ENCODE measurements around the gene MTIF3. TPM values are rescaled to one million over a fixed set of nuclear protein-coding genes. Genes with fewer than 3 reads are reported as not detected.

The MTIF3 gene
- total RNA-seq, 3 donors from 2014 or later, result 67.5 to 146 (median 72.7) TPM

GRCh38 chr13:27425158-27425917, 25.0 kb downstream of the MTIF3 start:
- Histone ChIP-seq H3K9me3 (no peaks in the 10 kb centered on the region), H3K4me3 (peak overlapping the region; percentile 63 to 83 (median 81)), H3K4me1 (peaks cover 5 to 10% of the 10 kb centered on the region in 2 donors), H3K27ac (peak overlapping the region; percentile 92), H3K36me3 (no peaks in the 10 kb centered on the region), H3K27me3 (no peaks in the 10 kb centered on the region)
- TF ChIP-seq CTCF (IDR thresholded peaks at IDR 0.05), result no peak
- no peak for TF ChIP-seq POLR2AphosphoS5 (IDR thresholded peaks at IDR 0.05)
- TF ChIP-seq POLR2A (IDR thresholded peaks at IDR 0.05), result no peak
- DNase-seq (ENCODE audit: low spot score in 2 of 2), result no peak
- intact Hi-C loops (cut with DNase I; ENCODE audit: low total_unique reads), result no loop called here

- TF ChIP-seq CTCF (IDR thresholded peaks at IDR 0.05) (no peak), POLR2AphosphoS5 (IDR thresholded peaks at IDR 0.05) (peak; percentile 73 to 84 (median 80)), POLR2A (IDR thresholded peaks at IDR 0.05) (no peak)
- intact Hi-C loops (cut with DNase I; ENCODE audit: low total_unique reads), result no loop called here
- Histone ChIP-seq H3K4me3 (peak within 1 kb of the TSS; percentile 63 to 83 (median 81)), H3K27me3 (no peaks in the 10 kb centered on the region), H3K36me3 (no peaks in the 10 kb centered on the region), H3K9me3 (no peaks in the 10 kb centered on the region), H3K27ac (peak within 1 kb of the TSS; percentile 92), H3K4me1 (peaks cover 5 to 10% of the 10 kb centered on the region in 2 donors)
- peak; percentile 69 to 79 for DNase-seq (ENCODE audit: low spot score in 2 of 2)
Measured at GRCh38 chr13:27424246-27425157, 25.9 kb downstream of the MTIF3 start, which contains the start of gene GTF3A. GTF3A (plus strand) TSS chr13:27424619.

- no peak for DNase-seq (ENCODE audit: low spot score in 2 of 2)
- Histone ChIP-seq H3K9me3 (no peaks in the 10 kb centered on the region), H3K36me3 (no peaks in the 10 kb centered on the region), H3K27me3 (no peaks in the 10 kb centered on the region), H3K27ac (peak overlapping the region in 1 of 2 donors; percentile 92), H3K4me1 (peaks cover 5 to 10% of the 10 kb centered on the region in 2 donors), H3K4me3 (peak overlapping the region in 1 of 3 donors; percentile 81)
- TF ChIP-seq CTCF (IDR thresholded peaks at IDR 0.05) (no peak), POLR2AphosphoS5 (IDR thresholded peaks at IDR 0.05) (no peak), POLR2A (IDR thresholded peaks at IDR 0.05) (no peak)
- intact Hi-C loops (cut with DNase I; ENCODE audit: low total_unique reads), result no loop called here
Measured at GRCh38 chr13:27423333-27423732, 27.0 kb downstream of the MTIF3 start.

DNA sequence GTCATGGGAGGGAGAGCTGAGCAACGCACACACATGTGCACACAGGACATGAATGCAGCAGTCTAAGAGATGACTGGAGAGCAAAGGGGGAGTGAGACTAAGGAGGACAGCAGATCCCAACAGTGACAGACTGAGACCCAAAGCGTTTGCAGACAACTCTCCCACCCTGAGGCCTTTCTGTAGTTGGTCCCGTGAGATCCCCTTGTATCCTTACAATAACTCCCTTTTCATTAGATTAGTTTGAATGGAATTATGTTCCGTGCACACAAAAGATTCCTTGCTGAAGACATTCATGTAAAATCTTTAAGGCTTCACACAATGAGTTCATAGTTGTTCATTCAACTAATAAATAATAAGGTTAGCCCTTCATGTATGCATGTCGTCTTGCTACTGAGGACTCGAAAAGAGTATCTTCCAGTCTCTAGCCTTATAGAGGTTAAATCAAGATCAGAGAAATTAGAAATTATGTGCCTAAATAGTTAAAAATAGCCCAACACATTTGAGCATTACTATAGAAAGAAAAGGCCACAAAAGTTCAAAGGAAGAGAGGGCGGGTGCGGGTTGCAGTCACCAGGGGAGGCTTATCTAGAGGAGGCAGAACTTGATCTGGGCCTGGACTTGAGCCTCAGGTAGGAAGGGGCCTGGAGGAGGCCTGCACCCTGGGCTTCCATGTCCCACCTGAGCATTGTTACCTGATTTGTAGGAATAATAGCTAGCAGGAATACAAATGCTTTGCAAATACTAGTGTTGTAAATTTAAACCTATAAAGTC, 29.1 kb downstream of the MTIF3 start:
- DNase-seq (ENCODE audit: low spot score in 2 of 2), result no peak
- Histone ChIP-seq H3K4me3 (no peak overlapping the region), H3K27ac (no peak overlapping the region), H3K9me3 (no peaks in the 10 kb centered on the region), H3K27me3 (no peaks in the 10 kb centered on the region), H3K4me1 (peaks cover 0 to 2% of the 10 kb centered on the region in 2 donors), H3K36me3 (no peaks in the 10 kb centered on the region)
- intact Hi-C loops (cut with DNase I; ENCODE audit: low total_unique reads), result no loop called here
- TF ChIP-seq POLR2A (IDR thresholded peaks at IDR 0.05) (no peak), CTCF (IDR thresholded peaks at IDR 0.05) (no peak), POLR2AphosphoS5 (IDR thresholded peaks at IDR 0.05) (no peak)

All from breast epithelium (tissue), 4 donors.